ENCODE measurements around the gene AXL.
"Not testable (repeated sequence)": the region's sequence is repeated elsewhere in the genome, so short reads cannot be mapped to it uniquely, and the experiment has no call there.

DNA sequence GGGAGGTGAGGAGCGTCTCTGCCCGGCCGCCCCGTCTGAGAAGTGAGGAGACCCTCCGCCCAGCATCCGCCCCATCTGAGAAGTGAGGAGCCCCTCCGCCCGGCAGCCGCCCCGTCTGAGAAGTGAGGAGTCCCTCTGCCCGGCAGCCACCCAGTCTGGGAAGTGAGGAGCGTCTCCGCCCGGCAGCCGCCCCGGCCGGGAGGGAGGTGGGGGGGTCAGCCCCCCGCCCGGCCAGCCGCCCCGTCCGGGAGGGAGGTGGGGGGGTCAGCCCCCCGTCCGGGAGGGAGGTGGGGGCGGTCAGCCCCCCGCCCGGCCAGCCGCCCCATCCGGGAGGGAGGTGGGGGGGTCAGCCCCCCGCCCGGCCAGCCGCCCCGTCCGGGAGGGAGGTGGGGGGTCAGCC lies 38.9 kb upstream of the AXL start:
- TF ChIP-seq POLR2A (IDR thresholded peaks at IDR 0.05) = not testable (repeated sequence)
- TF ChIP-seq, protein P1, sequence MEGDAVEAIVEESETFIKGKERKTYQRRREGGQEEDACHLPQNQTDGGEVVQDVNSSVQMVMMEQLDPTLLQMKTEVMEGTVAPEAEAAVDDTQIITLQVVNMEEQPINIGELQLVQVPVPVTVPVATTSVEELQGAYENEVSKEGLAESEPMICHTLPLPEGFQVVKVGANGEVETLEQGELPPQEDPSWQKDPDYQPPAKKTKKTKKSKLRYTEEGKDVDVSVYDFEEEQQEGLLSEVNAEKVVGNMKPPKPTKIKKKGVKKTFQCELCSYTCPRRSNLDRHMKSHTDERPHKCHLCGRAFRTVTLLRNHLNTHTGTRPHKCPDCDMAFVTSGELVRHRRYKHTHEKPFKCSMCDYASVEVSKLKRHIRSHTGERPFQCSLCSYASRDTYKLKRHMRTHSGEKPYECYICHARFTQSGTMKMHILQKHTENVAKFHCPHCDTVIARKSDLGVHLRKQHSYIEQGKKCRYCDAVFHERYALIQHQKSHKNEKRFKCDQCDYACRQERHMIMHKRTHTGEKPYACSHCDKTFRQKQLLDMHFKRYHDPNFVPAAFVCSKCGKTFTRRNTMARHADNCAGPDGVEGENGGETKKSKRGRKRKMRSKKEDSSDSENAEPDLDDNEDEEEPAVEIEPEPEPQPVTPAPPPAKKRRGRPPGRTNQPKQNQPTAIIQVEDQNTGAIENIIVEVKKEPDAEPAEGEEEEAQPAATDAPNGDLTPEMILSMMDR (IDR thresholded peaks at IDR 0.05) = not testable (repeated sequence)

Measured in Peyer's patch (tissue), 4 donors.